IMR-90 (cell line): Measurements from ENCODE around the gene HJURP.

Experiments used
- CHD1 ChIP-seq: IDR thresholded peaks from 2 replicates; pipeline ENCODE4 v1.6.1; 2012; ENCODE audit warnings: low read depth, low read length, improper control_type of control experiment
- MXI1 ChIP-seq: IDR thresholded peaks from 2 replicates; pipeline ENCODE4 v1.6.1; 2012; ENCODE audit warnings: low read depth, mild to moderate bottlenecking, low read length, moderate library complexity, borderline replicate concordance
- RAD21 ChIP-seq: IDR thresholded peaks from 2 replicates; pipeline ENCODE4 v1.6.1; 2012; ENCODE audit warnings: low read length, improper control_type of control experiment
- TF ChIP-seq, protein P1 (sequence below): conservative IDR thresholded peaks from 2 replicates; pipeline ENCODE4 v1.5.1; 2012; ENCODE audit warnings: mild to moderate bottlenecking, low read depth, low read length, improper control_type of control experiment

DNA sequence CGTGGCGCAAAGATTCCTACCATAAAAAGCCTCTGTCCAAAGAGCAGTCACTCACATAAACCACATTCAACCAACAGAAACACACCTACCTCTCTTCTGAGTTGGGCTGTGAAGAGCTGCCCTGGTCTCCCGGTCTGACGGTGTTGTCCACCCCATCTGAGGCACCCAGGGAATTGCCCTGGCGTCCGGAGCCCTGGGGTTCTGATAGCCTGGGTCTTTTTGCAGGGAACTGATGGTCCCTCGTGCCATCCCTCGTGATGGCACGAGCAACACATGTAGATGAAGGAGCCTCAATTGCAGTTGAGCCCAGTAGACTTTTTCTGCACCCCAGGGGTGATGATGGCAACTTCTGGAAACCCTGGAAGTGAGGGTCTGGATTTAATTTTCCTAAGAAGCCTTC is 13.8 kb downstream of the HJURP start:
- TF ChIP-seq, protein P1, sequence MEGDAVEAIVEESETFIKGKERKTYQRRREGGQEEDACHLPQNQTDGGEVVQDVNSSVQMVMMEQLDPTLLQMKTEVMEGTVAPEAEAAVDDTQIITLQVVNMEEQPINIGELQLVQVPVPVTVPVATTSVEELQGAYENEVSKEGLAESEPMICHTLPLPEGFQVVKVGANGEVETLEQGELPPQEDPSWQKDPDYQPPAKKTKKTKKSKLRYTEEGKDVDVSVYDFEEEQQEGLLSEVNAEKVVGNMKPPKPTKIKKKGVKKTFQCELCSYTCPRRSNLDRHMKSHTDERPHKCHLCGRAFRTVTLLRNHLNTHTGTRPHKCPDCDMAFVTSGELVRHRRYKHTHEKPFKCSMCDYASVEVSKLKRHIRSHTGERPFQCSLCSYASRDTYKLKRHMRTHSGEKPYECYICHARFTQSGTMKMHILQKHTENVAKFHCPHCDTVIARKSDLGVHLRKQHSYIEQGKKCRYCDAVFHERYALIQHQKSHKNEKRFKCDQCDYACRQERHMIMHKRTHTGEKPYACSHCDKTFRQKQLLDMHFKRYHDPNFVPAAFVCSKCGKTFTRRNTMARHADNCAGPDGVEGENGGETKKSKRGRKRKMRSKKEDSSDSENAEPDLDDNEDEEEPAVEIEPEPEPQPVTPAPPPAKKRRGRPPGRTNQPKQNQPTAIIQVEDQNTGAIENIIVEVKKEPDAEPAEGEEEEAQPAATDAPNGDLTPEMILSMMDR = no peak
- TF ChIP-seq MXI1 (no peak), CHD1 (no peak), RAD21 (no peak)
